ENCODE measurements around the gene CHST14.
"Not testable (repeated sequence)": the region's sequence is repeated elsewhere in the genome, so short reads cannot be mapped to it uniquely, and the experiment has no call there.

The CHST14 gene

DNA sequence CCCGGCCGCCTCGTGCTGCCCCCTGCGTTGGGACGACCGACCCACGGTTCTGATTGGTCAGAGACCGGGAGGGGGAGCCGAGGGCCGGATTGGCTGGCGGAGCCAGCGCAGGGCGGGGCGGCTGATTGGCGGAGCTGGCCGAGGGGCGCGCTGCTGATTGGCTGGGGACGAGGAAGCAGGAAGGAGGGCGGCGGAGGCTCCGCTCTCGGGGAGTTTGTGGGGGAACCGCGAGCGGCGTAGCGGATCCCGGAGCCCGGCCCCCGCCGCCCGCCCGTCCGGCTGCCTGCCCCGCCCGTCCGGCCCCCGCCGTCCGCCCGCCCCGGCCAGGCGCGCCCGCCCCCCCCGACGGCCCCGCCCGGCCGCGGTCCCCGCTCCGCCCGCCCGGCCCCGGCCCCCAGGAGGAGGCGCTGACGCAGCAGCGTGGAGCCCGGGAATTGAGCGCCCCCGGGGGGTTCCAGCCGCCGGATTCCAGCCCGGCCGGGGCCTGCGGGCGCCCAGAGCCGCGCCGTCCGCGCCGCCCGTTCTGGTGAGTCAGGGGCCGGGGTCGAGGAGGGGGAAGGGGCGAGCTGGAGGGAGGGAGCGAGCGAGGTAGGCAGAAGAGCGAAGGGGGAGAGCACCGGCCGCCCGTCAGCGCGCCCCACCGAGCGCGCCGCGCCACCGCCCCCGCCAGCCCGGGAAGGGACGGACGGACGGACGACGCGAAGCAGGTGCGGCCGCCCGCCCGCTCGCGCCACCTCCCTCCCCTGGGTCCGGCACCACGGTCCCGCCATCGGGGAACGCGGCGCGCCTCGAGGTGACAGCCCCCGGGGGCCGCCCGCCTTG is 29.8 kb upstream of the CHST14 start, which contains the start of gene BAHD1:
Gene BAHD1, plus strand, starts transcription at position 211 of the 822 bp plus-strand sequence. CDS start 17,512 bp downstream, outside the sequence.
- peak; percentile 89 to 91 for DNase-seq (ENCODE audit: low read depth in 2 of 2)

DNA sequence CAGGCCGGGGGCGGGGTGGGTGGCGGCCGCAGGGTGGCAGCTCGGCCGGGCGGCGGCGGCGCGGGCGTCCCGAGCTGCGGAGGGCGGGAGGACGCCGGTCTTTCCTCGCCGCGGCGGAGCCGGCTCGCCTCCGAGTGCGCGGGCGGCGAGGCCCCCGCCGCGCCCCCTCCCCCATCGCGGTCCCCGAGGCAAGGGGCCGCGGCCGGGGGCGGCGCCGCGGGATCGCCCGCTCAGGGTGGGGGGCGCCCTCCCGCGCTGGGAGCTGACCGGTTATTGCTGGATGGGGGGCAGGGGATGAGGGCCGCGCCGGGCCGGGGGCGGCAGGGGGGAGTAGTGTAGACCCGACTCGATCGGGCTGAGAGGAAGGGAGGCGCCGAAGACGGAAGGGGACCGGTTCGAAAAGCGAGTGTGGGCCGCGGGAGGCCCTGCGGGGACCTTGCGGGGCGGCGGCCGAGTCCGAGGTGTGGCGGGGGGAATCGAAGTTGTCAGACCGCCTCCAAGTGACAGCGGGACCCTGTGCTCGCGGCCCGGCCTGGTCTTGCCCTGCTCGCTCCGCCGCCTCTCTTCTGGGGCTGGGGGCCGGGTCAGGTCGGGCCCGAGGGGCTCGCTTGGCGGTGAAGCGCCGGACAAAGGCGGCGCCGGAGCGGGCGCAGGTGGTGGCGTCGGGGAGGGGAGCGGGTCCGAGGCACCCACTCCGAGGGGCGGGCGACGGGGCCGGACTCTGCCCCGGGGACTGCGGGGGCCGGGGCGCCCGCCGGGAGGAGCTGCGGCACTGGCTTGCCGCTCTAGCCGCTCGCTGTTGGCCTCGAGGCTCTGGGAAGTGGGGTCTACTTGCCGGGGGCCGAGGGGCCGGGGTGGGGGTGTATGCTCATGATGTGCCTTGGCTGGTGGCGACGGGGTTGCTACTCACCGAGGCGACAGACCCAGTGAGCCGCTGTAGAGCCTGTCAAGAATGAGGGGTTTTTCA is 28.9 kb upstream of the CHST14 start:
- no peak for DNase-seq (ENCODE audit: low read depth in 2 of 2)

GRCh38 chr15:40443255-40443654 is 27.5 kb upstream of the CHST14 start:
- DNase-seq (ENCODE audit: low read depth in 2 of 2), result no peak

DNA sequence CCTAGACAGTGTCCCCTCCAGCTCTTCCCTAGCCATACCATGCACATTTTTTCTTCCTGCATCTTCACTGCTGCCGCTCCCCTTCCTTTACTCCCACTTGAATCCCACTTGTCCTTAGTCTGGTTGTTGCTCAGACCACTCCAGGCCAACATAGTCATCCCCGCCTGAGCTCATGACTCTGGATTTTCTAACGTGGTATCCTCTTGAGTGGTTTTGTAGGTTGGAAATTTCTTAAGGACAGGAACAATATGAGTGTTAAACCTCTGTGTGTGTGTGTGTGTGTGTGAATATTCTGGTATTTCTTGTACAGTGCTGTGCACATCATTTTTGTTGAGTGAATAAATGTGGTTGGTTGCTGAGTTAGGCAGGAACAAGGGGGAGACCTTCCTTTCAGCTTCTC is 26.9 kb upstream of the CHST14 start:
- DNase-seq (ENCODE audit: low read depth in 2 of 2), result no peak

DNA sequence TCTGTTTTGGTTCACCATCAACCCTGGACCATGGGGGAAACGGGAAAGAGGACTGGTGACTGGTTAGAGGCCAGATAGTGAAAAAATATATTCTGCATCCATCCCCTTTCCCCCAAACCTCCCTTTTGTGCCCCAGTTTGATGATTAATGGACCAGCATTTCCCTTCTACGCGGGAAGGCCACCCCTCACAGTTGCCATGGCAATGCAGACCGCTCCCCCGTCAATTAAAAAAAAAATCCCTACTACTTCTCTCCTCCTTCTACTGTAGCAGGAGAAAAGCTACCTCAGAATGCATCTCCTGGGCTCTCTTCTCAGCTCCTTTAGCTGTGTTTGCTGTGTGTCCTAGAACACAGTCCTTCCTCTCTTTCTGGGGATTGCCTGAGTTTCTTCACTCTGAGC is 26.0 kb upstream of the CHST14 start:
- DNase-seq (ENCODE audit: low read depth in 2 of 2), result no peak

DNA sequence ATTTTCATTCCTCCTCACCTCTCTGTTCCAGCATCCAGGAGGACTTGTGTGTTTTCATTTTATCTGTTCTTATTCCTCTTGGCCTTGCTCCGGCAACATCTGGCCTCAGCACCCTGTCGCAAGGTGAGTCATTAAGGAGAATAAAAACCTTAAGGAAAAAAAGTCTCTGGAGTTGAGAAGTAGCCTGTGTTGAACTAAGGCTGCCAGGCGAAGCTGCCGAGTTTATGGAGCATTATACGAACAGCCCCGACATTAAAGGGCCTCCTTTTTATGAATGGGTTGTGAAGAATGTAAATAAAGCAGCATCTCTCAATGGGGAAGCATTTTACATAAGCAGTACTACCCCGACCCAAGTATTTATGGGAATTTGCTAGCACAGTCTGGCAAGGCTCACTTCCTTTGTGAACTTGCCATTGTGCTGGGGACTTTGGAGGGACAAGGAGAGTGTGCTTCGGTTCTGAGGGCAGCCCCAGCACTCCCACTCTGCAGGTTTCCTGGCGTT is 25.3 kb upstream of the CHST14 start:
- DNase-seq (ENCODE audit: low read depth in 2 of 2), result no peak

GRCh38 chr15:40446144-40446543 is 24.6 kb upstream of the CHST14 start:
- no peak for DNase-seq (ENCODE audit: low read depth in 2 of 2)

DNA sequence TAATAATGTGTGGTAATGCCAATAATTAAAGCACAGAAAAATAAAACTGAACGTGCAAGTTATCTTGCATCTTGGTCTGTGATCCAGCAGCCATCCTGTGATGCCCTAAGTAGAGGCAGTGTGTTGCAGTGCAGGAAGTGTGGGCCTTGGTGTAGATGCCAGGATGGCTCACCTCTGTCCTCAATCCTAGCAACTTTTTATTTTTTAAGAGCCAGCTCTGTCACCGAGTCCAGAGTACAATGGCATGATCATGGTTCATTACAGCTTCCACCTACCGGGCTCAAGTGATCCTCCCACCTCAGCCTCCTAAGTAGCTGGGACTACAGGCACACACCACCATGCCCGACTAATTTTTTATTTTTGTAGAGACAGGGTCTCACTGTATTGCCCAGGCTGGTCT is 22.4 kb upstream of the CHST14 start:
- no peak for DNase-seq (ENCODE audit: low read depth in 2 of 2)

GRCh38 chr15:40449275-40449674 is 21.5 kb upstream of the CHST14 start:
- DNase-seq (ENCODE audit: low read depth in 2 of 2), result no peak

- DNase-seq (ENCODE audit: low read depth in 2 of 2), result no peak
These were observed 20.7 kb upstream of the CHST14 start for GRCh38 chr15:40450047-40450446.

DNA sequence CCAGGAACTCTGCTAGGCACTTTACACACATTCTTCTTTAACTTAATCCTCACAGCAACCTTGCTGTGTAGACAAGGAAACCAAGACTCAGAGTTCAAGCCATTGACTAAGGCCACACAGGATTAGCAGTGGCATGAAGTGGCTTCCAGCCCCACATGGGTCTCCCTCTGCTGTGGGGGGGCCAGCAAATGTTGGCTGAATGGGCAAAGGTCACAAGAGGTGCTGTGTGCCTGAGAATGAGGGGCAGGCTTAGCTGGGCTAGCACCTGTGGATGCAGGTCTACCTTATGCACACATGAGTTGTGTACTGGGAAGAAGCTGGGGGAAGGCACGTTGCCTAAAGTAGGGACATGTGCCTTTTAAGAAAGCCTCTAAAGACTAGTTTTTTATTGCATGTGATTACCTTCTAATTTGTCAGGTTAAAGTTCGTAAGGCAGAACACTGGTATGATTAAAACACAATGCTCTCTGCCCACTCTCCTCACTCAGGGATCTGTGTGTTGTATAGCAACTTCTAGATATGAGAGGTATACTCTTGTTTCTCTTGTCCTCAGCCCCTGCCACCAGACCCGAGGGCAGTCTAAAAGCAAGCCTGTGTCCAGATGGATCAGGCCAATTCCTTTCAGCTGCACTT is 19.1 kb upstream of the CHST14 start:
- DNase-seq (ENCODE audit: low read depth in 2 of 2), result no peak

DNA sequence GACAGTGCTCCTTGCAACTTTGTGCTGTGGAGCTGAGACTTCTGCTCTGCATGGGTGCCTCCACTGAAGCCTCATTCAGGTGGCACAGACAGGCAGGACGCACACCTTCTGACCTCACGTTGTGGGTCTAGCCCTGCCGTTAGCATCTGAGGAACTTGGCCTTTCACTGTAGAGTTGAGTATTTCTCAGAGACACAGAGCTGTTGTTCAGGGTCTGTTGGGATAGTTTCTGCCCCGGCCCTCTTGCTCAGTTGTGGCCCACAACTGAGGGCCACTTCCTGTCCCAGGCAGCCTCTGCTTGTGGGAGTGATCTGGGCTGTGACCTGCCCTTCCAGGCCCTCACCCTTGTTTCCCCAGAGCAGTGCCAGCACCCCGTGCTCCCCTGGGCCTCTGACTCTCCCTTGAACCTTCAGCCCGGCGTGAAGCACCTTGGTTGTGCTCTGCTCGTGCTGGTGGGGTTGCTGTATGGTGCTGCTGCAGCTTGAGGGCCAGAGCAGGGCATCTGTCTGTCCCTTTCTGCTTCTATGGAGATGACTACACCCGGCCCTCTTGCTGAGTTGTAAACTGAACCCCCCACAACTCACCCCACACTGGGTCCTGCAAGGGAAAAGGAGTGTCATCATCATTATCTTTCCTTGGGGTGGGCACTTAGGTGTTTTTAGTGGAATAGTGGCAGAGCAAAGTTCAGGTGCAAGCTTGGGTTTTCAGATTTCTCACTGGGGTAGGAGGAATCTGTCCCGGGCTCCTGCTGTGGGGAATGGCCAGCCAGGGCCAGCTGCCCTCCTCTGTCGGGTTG is 18.3 kb upstream of the CHST14 start:
- DNase-seq (ENCODE audit: low read depth in 2 of 2), result no peak

- not testable (repeated sequence) for DNase-seq (ENCODE audit: low read depth in 2 of 2)
These were observed 16.8 kb upstream of the CHST14 start for GRCh38 chr15:40453941-40454340.

DNA sequence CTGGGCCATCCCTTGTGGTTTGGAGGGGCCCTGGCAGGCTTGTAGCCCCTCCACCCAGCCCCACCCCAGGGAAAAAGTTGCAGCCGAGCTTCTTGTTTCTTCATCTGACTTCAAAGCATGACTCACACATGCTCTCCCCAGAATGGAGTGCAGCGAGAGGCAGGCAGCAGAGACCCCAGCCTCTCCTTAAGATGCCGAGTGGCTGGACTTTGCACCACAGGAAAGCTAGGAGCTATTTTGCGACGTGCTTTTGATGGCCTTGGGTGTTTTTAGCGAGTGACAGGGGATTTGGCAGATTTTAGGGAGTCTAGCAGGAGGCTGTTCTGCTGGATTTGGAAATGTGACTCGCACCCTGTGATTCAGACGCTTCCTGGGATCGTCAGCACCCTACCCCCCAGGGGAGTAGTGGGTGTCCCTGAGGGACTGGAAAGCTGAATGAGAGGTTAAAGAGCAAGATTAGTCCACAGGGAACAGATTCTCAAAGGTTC is 15.8 kb upstream of the CHST14 start:
- DNase-seq (ENCODE audit: low read depth in 2 of 2), result no peak

GRCh38 chr15:40456299-40456712 is 14.5 kb upstream of the CHST14 start:
- no peak for DNase-seq (ENCODE audit: low read depth in 2 of 2)

- no peak for DNase-seq (ENCODE audit: low read depth in 2 of 2)
These were observed 14.0 kb upstream of the CHST14 start for GRCh38 chr15:40456738-40457137.

DNA sequence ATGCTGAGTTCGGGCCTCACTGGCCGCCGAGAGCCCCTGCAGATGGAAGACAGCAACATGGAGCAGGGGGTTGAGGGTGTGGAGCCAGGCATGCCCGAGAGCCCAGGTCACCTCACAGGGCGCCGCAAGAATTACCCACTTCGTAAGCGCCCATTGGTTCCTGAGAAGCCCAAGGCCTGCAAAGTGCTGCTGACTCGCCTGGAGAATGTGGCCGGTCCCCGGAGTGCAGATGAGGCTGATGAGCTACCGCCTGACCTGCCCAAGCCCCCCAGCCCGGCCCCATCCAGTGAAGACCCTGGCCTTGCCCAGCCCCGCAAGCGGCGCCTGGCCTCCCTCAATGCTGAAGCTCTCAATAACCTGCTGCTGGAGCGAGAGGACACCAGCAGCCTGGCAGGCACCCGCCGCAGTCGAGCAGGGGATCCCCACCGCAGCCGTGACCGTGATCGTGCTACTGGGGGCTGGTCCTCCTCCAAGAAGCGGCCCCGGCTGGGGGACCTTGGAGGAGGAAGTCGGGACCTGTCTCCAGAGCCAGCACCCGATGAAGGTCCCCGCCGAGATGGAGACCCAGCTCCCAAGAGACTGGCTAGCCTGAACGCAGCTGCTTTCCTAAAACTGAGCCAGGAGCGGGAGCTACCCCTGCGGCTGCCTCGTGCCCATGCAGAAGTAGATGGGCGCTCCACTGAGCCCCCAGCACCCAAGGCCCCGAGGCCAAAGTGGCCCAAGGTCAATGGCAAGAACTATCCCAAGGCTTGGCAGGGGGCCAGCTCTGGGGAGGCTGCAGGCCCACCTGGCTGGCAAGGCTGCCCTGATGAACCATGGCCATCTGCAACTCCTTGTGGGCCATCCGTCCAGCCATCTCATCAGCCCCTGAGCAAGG is 12.1 kb upstream of the CHST14 start:
- DNase-seq (ENCODE audit: low read depth in 2 of 2), result no peak

DNA sequence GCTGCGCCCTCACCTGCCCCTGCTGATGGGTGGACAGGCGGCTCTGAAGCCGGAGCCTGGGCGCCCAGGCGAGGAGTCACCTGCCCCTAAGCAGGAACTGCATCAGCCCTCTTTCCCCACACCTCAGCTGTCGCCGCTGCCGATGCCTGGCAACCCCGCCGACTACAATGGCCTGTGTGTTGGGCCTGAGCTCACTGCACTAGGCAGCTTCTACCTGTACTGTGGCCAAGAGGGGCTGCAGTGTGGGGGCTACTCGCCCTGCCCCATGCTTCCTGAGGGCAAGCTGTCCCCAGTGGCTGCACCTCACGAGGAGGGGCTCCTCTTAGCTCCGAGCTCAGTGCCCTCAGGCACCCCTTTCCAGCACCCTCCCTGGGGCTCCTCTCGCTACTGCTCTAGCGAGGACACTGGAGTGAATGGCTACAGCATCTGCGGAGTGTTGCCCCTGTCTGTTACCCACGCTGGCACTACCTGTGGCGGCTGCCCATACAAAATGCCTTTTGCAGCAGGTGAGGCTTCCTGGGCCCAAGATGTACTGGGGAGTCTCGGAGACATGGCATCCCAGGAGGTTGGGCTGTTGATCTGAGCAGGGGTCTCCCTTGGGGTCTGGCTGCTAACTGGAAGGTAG is 11.3 kb upstream of the CHST14 start:
- DNase-seq (ENCODE audit: low read depth in 2 of 2), result no peak

- no peak for DNase-seq (ENCODE audit: low read depth in 2 of 2)
These were observed 10.4 kb upstream of the CHST14 start for GRCh38 chr15:40460404-40460803.

All from stimulated activated CD8-positive, alpha-beta memory T cell treated with anti-CD3 and anti-CD28 coated beads, Interleukin-7, amount 100 ng/mL, for 1 hour (primary cell).